Measurements from ENCODE around the gene ZPR1.
"Not testable (repeated sequence)": the region's sequence is repeated elsewhere in the genome, so short reads cannot be mapped to it uniquely, and the experiment has no call there.

Gene ZPR1

GRCh38 chr11:116787786-116788486, at the start of gene ZPR1:
TSS of gene ZPR1 (minus strand) at chr11:116788023. CDS start at chr11:116787990, 33 bp downstream.
- DNase-seq (ENCODE audit: low read depth in 3 of 3, low spot score in 1 of 3), result peak; percentile 30 to 79 (median 65)

GRCh38 chr11:116836632-116836991, 48.8 kb upstream of the ZPR1 start:
- no peak for DNase-seq (ENCODE audit: low read depth in 3 of 3, low spot score in 1 of 3)

- DNase-seq (ENCODE audit: low read depth in 3 of 3, low spot score in 1 of 3), result peak; percentile 40 to 59 (median 57)
These were observed 48.2 kb upstream of the ZPR1 start for GRCh38 chr11:116835791-116836631.

- no peak for DNase-seq (ENCODE audit: low read depth in 3 of 3, low spot score in 1 of 3)
These were observed 47.4 kb upstream of the ZPR1 start for GRCh38 chr11:116835042-116835772.

GRCh38 chr11:116834535-116835041, 46.8 kb upstream of the ZPR1 start:
- DNase-seq (ENCODE audit: low read depth in 3 of 3, low spot score in 1 of 3), result not testable (repeated sequence)

GRCh38 chr11:116833816-116834534, 46.2 kb upstream of the ZPR1 start:
- DNase-seq (ENCODE audit: low read depth in 3 of 3, low spot score in 1 of 3), result no peak

- DNase-seq (ENCODE audit: low read depth in 3 of 3, low spot score in 1 of 3), result no peak
These were observed 45.6 kb upstream of the ZPR1 start for GRCh38 chr11:116833491-116833815.

GRCh38 chr11:116832350-116833290, 44.8 kb upstream of the ZPR1 start:
- DNase-seq (ENCODE audit: low read depth in 3 of 3, low spot score in 1 of 3), result no peak

- DNase-seq (ENCODE audit: low read depth in 3 of 3, low spot score in 1 of 3), result no peak
These were observed 44.0 kb upstream of the ZPR1 start for GRCh38 chr11:116831790-116832349.

GRCh38 chr11:116830184-116830912, 42.5 kb upstream of the ZPR1 start:
- DNase-seq (ENCODE audit: low read depth in 3 of 3, low spot score in 1 of 3), result no peak

- no peak for DNase-seq (ENCODE audit: low read depth in 3 of 3, low spot score in 1 of 3)
These were observed 41.8 kb upstream of the ZPR1 start, which contains the start of gene APOC3 for GRCh38 chr11:116829525-116830183. TSS of gene APOC3 (plus strand) at chr11:116829907. CDS start at chr11:116830583, 676 bp downstream.

GRCh38 chr11:116828632-116829524, 41.1 kb upstream of the ZPR1 start:
- DNase-seq (ENCODE audit: low read depth in 3 of 3, low spot score in 1 of 3), result no peak

GRCh38 chr11:116827461-116827860, 39.6 kb upstream of the ZPR1 start:
- no peak for DNase-seq (ENCODE audit: low read depth in 3 of 3, low spot score in 1 of 3)

- no peak for DNase-seq (ENCODE audit: low read depth in 3 of 3, low spot score in 1 of 3)
These were observed 39.1 kb upstream of the ZPR1 start for GRCh38 chr11:116826751-116827431.

- no peak for DNase-seq (ENCODE audit: low read depth in 3 of 3, low spot score in 1 of 3)
These were observed 38.3 kb upstream of the ZPR1 start for GRCh38 chr11:116825854-116826750.

- no peak for DNase-seq (ENCODE audit: low read depth in 3 of 3, low spot score in 1 of 3)
These were observed 37.6 kb upstream of the ZPR1 start for GRCh38 chr11:116825434-116825833.
